ENCODE data around the gene GSTO2.

Gene GSTO2

DNA sequence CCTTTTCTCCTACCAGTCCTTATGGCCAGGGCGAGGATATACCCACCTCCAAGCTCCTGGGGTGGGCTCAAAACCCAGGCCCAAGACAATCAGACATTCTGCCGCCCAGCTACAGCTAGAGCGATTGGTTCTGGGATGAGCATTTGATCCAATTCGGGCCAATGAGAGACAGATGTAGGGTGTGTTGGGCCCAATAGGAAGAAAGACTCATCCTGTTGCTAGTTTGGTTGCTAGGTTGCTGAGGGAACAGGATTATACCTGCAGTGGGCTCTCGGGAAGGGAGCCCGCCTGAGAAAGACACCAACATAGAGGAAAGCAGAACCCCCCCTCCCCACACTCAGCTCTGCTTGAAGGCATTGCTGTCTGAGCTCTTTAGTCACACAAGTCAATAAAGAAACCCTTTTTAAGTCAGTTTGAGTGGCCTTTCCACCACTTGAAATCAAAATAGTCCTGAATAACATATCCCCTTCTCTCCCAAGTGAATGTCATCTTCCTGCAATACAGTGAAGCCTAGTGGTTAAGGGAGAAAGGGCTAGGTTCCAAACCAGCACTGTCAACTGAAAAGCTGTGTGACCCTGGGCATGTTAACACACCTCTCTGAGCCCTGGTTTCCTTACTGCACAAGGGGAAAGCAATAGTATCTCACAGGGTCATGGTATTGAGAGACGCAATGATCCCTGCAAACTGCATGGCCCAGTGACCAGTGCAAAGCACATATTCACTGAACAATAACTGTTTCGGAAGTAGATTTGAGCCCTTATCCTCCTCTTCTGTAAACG lies 47.5 kb downstream of the GSTO2 start:
- DNase-seq (ENCODE audit: low read depth): no peak
- TF ChIP-seq, protein P1, sequence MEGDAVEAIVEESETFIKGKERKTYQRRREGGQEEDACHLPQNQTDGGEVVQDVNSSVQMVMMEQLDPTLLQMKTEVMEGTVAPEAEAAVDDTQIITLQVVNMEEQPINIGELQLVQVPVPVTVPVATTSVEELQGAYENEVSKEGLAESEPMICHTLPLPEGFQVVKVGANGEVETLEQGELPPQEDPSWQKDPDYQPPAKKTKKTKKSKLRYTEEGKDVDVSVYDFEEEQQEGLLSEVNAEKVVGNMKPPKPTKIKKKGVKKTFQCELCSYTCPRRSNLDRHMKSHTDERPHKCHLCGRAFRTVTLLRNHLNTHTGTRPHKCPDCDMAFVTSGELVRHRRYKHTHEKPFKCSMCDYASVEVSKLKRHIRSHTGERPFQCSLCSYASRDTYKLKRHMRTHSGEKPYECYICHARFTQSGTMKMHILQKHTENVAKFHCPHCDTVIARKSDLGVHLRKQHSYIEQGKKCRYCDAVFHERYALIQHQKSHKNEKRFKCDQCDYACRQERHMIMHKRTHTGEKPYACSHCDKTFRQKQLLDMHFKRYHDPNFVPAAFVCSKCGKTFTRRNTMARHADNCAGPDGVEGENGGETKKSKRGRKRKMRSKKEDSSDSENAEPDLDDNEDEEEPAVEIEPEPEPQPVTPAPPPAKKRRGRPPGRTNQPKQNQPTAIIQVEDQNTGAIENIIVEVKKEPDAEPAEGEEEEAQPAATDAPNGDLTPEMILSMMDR (IDR thresholded peaks at IDR 0.05; ENCODE audit: control insufficient read depth, extremely low read depth, insufficient read depth): no peak
- H3K4me3 ChIP-seq (ENCODE audit: low read depth, low read length): no peak overlapping the region

GRCh38 chr10:104317269-104317710 lies 48.3 kb downstream of the GSTO2 start:
- H3K4me3 ChIP-seq (ENCODE audit: low read depth, low read length): no peak overlapping the region
- TF ChIP-seq, protein P1 (IDR thresholded peaks at IDR 0.05; ENCODE audit: control insufficient read depth, extremely low read depth, insufficient read depth): no peak

GRCh38 chr10:104317726-104318299 lies 48.8 kb downstream of the GSTO2 start:
- no peak for DNase-seq (ENCODE audit: low read depth)
- H3K4me3 ChIP-seq (ENCODE audit: low read depth, low read length): no peak overlapping the region

More at GRCh38 chr10:104317269-104317710, 48.3 kb downstream of the GSTO2 start:
- DNase-seq (ENCODE audit: low read depth): no peak

GRCh38 chr10:104318326-104318725 lies 49.3 kb downstream of the GSTO2 start:
- TF ChIP-seq, protein P1 (IDR thresholded peaks at IDR 0.05; ENCODE audit: control insufficient read depth, extremely low read depth, insufficient read depth): no peak
- no peak for DNase-seq (ENCODE audit: low read depth)
- H3K4me3 ChIP-seq (ENCODE audit: low read depth, low read length): no peak overlapping the region

More at GRCh38 chr10:104317726-104318299, 48.8 kb downstream of the GSTO2 start:
- TF ChIP-seq, protein P1 (IDR thresholded peaks at IDR 0.05; ENCODE audit: control insufficient read depth, extremely low read depth, insufficient read depth): no peak

GRCh38 chr10:104318810-104319741 lies 50.1 kb downstream of the GSTO2 start:
- TF ChIP-seq, protein P1 (IDR thresholded peaks at IDR 0.05; ENCODE audit: control insufficient read depth, extremely low read depth, insufficient read depth): no peak
- no peak for DNase-seq (ENCODE audit: low read depth)

DNA sequence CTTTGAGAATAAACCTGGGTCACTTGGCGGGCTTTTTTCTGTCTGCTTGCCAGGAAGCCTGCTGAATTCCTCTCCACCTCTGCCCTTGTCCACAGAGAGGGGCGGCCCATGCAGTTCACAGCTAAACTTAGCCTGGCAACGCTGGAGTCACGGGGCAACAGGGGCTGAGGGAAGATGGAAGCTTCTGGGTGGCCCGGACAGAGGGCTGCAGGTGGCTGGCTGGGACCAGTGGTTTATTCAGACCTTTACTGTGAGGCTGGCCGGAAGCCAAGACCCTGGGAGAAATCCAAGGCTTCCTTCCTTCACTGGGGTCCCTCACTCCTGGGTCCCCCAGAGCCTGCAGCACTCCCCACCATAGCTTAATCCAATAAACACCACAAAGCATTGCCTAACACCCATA lies 52.2 kb downstream of the GSTO2 start:
- H3K4me3 ChIP-seq (ENCODE audit: low read depth, low read length): no peak overlapping the region
- DNase-seq (ENCODE audit: low read depth): no peak
- TF ChIP-seq, protein P1 (IDR thresholded peaks at IDR 0.05; ENCODE audit: control insufficient read depth, extremely low read depth, insufficient read depth): no peak

More at GRCh38 chr10:104318810-104319741, 50.1 kb downstream of the GSTO2 start:
- no peak overlapping the region for H3K4me3 ChIP-seq (ENCODE audit: low read depth, low read length)

All from LNCaP clone FGC (cell line).